ENCODE results near the gene LPAR1.
"Not testable (repeated sequence)": the region's sequence is repeated elsewhere in the genome, so short reads cannot be mapped to it uniquely, and the experiment has no call there.

Gene LPAR1

DNA sequence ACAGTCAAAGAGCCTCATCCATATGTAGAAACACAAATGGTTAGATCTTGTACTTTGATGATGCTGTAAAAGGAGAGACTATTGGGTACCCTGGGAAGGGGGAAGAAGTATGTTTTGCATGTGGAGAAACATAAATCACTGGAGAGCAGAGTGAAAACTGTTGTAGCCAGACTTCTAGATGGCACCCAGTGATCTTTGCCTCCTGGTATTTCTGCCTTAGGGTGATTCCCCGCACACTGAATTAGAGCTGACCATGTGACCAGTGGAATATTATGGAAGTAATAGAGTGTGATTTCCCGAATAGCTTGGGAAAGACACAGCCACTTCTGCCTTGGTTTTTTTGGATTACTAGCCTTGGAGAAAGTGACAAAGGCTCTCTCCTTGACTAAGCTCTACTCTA is 174.3 kb downstream of the LPAR1 start:
- in situ Hi-C loops (cut with HindIII; ENCODE audit: low sequenced_read_pairs) = no loop called here
- DNase-seq (ENCODE audit: low read depth) = no peak
- TF ChIP-seq, protein P1, sequence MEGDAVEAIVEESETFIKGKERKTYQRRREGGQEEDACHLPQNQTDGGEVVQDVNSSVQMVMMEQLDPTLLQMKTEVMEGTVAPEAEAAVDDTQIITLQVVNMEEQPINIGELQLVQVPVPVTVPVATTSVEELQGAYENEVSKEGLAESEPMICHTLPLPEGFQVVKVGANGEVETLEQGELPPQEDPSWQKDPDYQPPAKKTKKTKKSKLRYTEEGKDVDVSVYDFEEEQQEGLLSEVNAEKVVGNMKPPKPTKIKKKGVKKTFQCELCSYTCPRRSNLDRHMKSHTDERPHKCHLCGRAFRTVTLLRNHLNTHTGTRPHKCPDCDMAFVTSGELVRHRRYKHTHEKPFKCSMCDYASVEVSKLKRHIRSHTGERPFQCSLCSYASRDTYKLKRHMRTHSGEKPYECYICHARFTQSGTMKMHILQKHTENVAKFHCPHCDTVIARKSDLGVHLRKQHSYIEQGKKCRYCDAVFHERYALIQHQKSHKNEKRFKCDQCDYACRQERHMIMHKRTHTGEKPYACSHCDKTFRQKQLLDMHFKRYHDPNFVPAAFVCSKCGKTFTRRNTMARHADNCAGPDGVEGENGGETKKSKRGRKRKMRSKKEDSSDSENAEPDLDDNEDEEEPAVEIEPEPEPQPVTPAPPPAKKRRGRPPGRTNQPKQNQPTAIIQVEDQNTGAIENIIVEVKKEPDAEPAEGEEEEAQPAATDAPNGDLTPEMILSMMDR (IDR thresholded peaks at IDR 0.05; ENCODE audit: low read depth, low read length, missing control alignments) = no peak
- H3K4me3 ChIP-seq (ENCODE audit: low read depth, low read length) = no peak overlapping the region

DNA sequence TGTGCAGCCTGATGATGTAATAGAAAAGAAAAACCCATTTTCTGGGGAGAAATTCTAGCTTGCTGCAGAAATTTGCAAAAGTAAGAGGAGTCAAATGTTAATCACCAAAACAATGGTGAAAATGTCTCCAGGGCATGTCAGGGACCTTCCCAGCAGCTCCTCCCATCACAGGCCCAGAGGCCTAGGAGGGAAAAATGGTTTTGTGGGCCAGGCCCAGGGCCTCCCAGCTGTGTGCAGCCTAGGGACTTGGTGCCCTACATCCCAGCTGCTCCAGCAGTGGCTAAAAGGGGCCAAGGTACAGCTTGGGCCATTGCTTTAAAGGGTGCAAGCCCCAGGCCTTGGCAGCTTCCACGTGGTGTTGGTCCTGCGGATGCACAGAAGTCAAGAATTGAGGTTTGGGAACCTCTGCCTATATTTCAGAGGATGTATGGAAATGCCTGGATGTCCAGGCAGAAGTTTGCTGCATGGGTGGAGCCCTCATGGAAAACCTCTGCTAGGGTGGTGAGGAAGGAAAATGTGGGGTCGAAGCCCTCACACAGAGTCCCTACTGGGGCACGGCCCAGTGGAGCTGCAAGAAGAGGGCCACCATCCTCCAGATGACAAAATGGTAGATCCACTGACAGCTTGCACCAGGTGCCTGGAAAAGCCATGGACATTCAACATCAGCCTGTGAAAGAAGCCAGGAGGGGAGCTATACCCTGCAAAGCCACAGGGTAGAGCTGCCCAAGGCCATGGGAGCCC is 176.7 kb downstream of the LPAR1 start:
- DNase-seq (ENCODE audit: low read depth); H3K4me3 ChIP-seq (ENCODE audit: low read depth, low read length); in situ Hi-C loops (cut with HindIII; ENCODE audit: low sequenced_read_pairs): not testable (repeated sequence)

- no peak for DNase-seq (ENCODE audit: low read depth)
- H3K4me3 ChIP-seq (ENCODE audit: low read depth, low read length) = no peak overlapping the region
- in situ Hi-C loops (cut with HindIII; ENCODE audit: low sequenced_read_pairs) = no loop called here
- TF ChIP-seq, protein P1 (IDR thresholded peaks at IDR 0.05; ENCODE audit: low read depth, low read length, missing control alignments) = no peak
These were observed 181.5 kb downstream of the LPAR1 start for GRCh38 chr9:110856772-110857171.

DNA sequence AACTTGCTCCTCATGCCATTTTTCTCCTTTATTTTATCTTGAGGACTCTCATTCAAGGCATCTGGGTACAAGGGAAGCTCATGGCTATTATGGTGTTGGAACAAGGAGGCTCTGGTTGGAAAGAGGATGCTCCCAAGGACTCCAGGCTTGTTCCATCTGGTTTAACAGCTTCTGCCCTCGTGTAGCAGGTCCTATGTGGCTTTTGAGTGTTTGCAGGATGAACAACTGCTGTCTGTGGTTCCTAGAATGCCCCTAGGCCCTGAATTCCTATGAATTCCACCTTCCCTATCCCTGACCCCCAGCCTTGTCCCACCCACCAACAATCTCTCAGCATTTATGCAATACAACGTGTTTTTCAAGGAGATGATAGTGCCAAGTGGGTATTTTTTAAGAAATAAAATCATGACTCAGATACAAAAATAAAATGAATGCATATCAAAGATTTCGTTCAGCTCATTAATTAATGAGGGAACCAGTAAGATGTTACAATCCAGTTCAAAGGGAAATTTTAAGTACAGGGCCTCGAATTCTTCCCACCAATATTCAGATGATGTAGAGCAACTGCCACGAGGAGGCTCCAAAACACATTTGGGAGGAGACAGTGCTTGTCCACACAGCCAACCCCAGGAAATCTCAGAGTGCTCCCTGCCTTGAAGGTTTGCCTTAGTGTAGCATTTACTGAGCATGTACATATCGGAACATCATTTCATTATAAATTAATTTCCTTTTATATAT is 187.7 kb downstream of the LPAR1 start:
- in situ Hi-C loops (cut with HindIII; ENCODE audit: low sequenced_read_pairs) = no loop called here
- TF ChIP-seq, protein P1 (IDR thresholded peaks at IDR 0.05; ENCODE audit: low read depth, low read length, missing control alignments) = no peak
- H3K4me3 ChIP-seq (ENCODE audit: low read depth, low read length) = no peak overlapping the region
- DNase-seq (ENCODE audit: low read depth) = no peak

- H3K4me3 ChIP-seq (ENCODE audit: low read depth, low read length) = no peak overlapping the region
- in situ Hi-C loops (cut with HindIII; ENCODE audit: low sequenced_read_pairs) = no loop called here
- no peak for DNase-seq (ENCODE audit: low read depth)
- TF ChIP-seq, protein P1 (IDR thresholded peaks at IDR 0.05; ENCODE audit: low read depth, low read length, missing control alignments) = no peak
These were observed 190.6 kb downstream of the LPAR1 start for GRCh38 chr9:110847671-110848070.

GRCh38 chr9:110846215-110846614 is 192.1 kb downstream of the LPAR1 start:
- TF ChIP-seq, protein P1 (IDR thresholded peaks at IDR 0.05; ENCODE audit: low read depth, low read length, missing control alignments) = no peak
- DNase-seq (ENCODE audit: low read depth) = no peak
- in situ Hi-C loops (cut with HindIII; ENCODE audit: low sequenced_read_pairs) = no loop called here
- H3K4me3 ChIP-seq (ENCODE audit: low read depth, low read length) = no peak overlapping the region

DNA sequence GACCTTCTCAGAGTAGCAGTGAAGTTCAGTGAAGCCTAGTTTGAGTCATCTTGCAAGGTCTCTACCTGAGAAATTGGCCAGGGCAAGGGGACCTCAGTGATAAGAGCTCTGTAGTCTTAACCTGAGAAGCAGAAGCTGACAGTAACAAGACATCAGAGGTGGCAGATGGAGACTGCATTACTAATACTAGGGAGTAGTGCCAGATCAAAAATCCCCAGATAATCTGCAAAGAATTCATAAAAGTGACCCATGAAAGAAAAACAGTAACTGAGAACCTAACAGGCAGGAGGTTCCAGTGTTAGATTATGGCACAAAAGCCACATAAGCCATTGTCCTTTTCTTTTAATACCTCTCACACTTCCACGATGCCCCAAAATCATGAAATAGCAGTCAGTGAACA is 194.1 kb downstream of the LPAR1 start:
- in situ Hi-C loops (cut with HindIII; ENCODE audit: low sequenced_read_pairs) = no loop called here
- no peak overlapping the region for H3K4me3 ChIP-seq (ENCODE audit: low read depth, low read length)
- DNase-seq (ENCODE audit: low read depth) = no peak
- TF ChIP-seq, protein P1 (IDR thresholded peaks at IDR 0.05; ENCODE audit: low read depth, low read length, missing control alignments) = no peak

Data from astrocyte of the cerebellum (primary cell).